Mucosa of descending colon (tissue), 3 donors: ENCODE data around the gene RAD52. TPM values are rescaled to one million over a fixed set of nuclear protein-coding genes. Genes with fewer than 3 reads are reported as not detected.

Experiments
- ATAC-seq: fragments of 200-7000 bp; cut with Tn5 transposase; one replicate; pipeline ENCODE4 v1.9.1; 2020; ENCODE audit warnings: mild to moderate bottlenecking, moderate library complexity
- DNase-seq, 3 donors: peaks; one replicate each; pipeline ENCODE4 v3.0.0-alpha.2; 2020
- H3K36me3 ChIP-seq: fragments of 200-600 bp; one replicate; pipeline ENCODE4 v1.8.0; 2021; ENCODE audit warnings: low read depth, mild to moderate bottlenecking
- H3K4me1 ChIP-seq: fragments of 200-600 bp; one replicate; pipeline ENCODE4 v1.8.0; 2021; ENCODE audit warnings: low read depth, mild to moderate bottlenecking
- H3K4me3 ChIP-seq: fragments of 200-600 bp; one replicate; pipeline ENCODE4 v1.8.0; 2021; ENCODE audit warnings: mild to moderate bottlenecking
- H3K9me3 ChIP-seq: fragments of 200-600 bp; one replicate; pipeline ENCODE4 v1.8.0; 2021; ENCODE audit warnings: mild to moderate bottlenecking
- intact Hi-C, 2 donors: fragments of 100-400 bp; cut with DNase I in 1 of 2; cut with micrococcal nuclease in 1 of 2; formaldehyde crosslinking; loops; one replicate each; pipeline versions ENCODE4 v1.11.0 to v1.11.1; 2022; cut with DNase I, micrococcal nuclease
- total RNA-seq, 3 donors: library from RNA; stranded (reverse); fragmentation: NEBNext Ultra II Directional in 2 of 3; extraction: Animal tissue kit (Norgen Biotek cat#: 25700) in 2 of 3; gene quantifications; one replicate each; pipeline versions ENCODE4 v1.2.1 to v1.2.4, GENCODE V29; 2021 to 2023
- TF ChIP-seq, protein P1 (sequence below): fragments of 200-600 bp; IDR thresholded peaks from one replicate; pipeline ENCODE4 v1.8.0; 2022; ENCODE audit warnings: antibody characterized with exemption, mild to moderate bottlenecking
- donor health status: DM: no; HTN: no; CAD: no; lungs with moderate emphysema.
- donor health status: DM: no; HTN: no; CAD: no.
- donor health status: DM: no; HTN: yes; CAD: no.

The RAD52 gene
- total RNA-seq, 3 donors from 2014 or later = 16.3 to 32.0 (median 28.9) TPM

DNA sequence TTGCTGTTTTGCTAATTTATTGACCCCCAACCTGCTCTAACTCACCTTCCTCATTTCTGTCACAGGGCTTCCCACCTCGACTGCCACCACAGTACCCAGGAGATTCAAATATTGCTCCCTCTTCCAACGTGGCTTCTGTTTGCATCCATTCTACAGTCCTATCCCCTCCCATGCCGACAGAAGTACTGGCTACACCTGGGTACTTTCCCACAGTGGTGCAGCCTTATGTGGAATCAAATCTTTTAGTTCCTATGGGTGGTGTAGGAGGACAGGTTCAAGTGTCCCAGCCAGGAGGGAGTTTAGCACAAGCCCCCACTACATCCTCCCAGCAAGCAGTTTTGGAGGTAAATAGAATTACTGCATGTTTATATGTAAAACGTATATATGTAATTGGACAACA is 68.8 kb downstream of the RAD52 start:
- Histone ChIP-seq H3K4me1 (no peaks in the 10 kb centered on the region), H3K36me3 (peaks cover 23% of the 10 kb centered on the region), H3K4me3 (no peak overlapping the region), H3K9me3 (no peaks in the 10 kb centered on the region)
- intact Hi-C loops = no loop called here
- DNase-seq (no peak), ATAC-seq (no peak)
- TF ChIP-seq, protein P1, sequence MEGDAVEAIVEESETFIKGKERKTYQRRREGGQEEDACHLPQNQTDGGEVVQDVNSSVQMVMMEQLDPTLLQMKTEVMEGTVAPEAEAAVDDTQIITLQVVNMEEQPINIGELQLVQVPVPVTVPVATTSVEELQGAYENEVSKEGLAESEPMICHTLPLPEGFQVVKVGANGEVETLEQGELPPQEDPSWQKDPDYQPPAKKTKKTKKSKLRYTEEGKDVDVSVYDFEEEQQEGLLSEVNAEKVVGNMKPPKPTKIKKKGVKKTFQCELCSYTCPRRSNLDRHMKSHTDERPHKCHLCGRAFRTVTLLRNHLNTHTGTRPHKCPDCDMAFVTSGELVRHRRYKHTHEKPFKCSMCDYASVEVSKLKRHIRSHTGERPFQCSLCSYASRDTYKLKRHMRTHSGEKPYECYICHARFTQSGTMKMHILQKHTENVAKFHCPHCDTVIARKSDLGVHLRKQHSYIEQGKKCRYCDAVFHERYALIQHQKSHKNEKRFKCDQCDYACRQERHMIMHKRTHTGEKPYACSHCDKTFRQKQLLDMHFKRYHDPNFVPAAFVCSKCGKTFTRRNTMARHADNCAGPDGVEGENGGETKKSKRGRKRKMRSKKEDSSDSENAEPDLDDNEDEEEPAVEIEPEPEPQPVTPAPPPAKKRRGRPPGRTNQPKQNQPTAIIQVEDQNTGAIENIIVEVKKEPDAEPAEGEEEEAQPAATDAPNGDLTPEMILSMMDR = no peak

DNA sequence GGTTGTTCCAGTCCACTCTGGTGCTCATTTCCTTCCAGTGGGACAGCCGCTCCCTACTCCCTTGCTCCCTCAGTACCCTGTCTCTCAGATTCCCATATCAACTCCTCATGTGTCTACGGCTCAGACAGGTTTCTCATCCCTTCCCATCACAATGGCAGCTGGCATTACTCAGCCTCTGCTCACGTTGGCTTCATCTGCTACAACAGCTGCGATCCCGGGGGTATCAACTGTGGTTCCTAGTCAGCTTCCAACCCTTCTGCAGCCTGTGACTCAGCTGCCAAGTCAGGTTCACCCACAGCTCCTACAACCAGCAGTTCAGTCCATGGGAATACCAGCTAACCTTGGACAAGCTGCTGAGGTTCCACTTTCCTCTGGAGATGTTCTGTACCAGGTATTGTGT is 69.9 kb downstream of the RAD52 start:
- intact Hi-C loops = no loop called here
- Histone ChIP-seq H3K4me3 (no peak overlapping the region), H3K36me3 (peaks cover 15% of the 10 kb centered on the region), H3K9me3 (no peaks in the 10 kb centered on the region), H3K4me1 (no peaks in the 10 kb centered on the region)
- DNase-seq (no peak), ATAC-seq (no peak)
- TF ChIP-seq, protein P1 = no peak

DNA sequence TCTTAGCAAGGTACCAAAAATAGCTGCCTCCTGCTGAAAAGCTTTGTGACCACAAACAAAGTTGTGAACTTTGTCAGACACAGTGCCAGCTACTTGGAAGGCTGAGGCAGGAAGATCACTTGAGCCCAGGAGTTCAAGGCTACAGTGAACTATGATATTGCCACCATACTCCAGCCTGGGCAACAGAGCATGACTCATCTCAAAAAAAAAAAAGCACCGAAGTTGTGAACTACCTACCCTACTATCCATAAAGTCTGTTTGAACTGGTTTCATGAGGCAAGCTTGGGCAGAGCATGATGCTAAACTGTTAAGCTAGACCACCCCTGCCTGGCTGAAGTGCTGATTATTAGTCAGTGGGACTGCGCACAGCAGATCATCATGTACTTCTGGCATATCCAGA is 75.5 kb downstream of the RAD52 start:
- TF ChIP-seq, protein P1 = no peak
- Histone ChIP-seq H3K36me3 (peaks cover under 1% of the 10 kb centered on the region), H3K9me3 (no peaks in the 10 kb centered on the region), H3K4me3 (no peak overlapping the region), H3K4me1 (no peaks in the 10 kb centered on the region)
- intact Hi-C loops = no loop called here
- ATAC-seq (peak; percentile 54), DNase-seq (no peak)

DNA sequence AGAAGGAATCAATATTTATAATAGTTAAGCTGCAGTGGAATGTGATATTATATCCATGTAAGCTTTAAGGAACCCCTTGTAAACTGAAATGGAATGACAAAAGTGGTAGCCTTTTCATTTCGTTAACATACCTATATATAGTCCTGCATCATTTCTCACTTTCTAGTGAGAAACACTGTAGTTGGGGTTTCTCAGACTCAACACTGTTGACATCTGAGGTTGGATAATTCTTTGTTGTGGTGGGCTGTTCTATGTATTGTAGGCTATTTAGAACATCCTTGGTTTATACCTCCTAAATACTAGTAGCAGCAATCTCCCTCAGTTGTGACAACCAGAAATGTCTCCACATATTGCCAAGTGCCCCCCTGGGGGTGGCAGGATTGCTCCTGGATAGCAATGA is 79.1 kb downstream of the RAD52 start:
- Histone ChIP-seq H3K4me3 (no peak overlapping the region), H3K4me1 (no peaks in the 10 kb centered on the region), H3K9me3 (no peaks in the 10 kb centered on the region), H3K36me3 (peaks cover 9% of the 10 kb centered on the region)
- TF ChIP-seq, protein P1 = no peak
- ATAC-seq (no peak), DNase-seq (no peak)
- intact Hi-C loops = no loop called here

DNA sequence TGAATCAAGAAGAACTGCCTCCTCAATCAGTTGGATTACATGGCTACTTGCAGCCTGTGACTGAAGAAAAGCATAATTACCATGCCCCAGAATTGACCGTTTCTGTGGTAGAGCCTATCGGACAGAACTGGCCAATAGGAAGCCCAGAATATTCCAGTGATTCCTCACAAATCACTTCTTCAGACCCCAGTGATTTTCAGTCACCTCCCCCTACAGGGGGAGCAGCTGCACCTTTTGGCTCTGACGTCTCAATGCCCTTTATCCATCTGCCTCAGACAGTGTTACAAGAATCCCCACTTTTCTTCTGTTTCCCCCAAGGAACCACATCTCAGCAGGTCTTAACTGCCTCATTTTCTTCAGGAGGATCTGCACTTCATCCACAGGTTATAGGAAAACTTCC is 80.8 kb downstream of the RAD52 start:
- intact Hi-C loops = no loop called here

More for the DNA sequence above, 80.8 kb downstream of the RAD52 start:
- TF ChIP-seq, protein P1 = no peak
- ATAC-seq = no peak
- Histone ChIP-seq H3K9me3 (no peaks in the 10 kb centered on the region), H3K36me3 (peaks cover 9% of the 10 kb centered on the region), H3K4me3 (no peak overlapping the region), H3K4me1 (no peaks in the 10 kb centered on the region)
- no peak for DNase-seq
